Endothelial cell of umbilical vein (primary cell): ENCODE measurements around the gene ZNF664. TPM values are rescaled to one million over a fixed set of nuclear protein-coding genes. Genes with fewer than 3 reads are reported as not detected.

Experiments used
- BruUV-seq: library from RNA; stranded (reverse); fragments of 400-500 nt; replicated peaks from 2 replicates; lab custom pipeline; 2021; lab: Mats Ljungman, UMichigan
- CTCF ChIA-PET: fragments of 300-600, 350-600 bp; sonication (Branson Sonifier 250); formaldehyde crosslinking; loops from one replicate; lab custom pipeline; 2021; ENCODE audit warnings: antibody characterized with exemption, inconsistent platforms; lab: Charles Lee
- POLR2A ChIA-PET: fragments of 300-600, 350-600 bp; sonication (Branson Sonifier 250); formaldehyde crosslinking; loops from one replicate; lab custom pipeline; 2021; ENCODE audit warnings: antibody characterized with exemption, inconsistent platforms; lab: Charles Lee
- DNase-seq: peaks from one replicate; pipeline ENCODE4 v3.0.0-alpha.2; 2011; ENCODE audit warnings: low read depth, low spot score
- FAIRE-seq: peaks from 2 replicates; lab custom pipeline; 2011; peaks lifted over from hg19 to GRCh38; lab: Jason Lieb, UNC
- H2AFZ ChIP-seq: 2 replicates; pipeline ENCODE4 v1.6.0; 2012; ENCODE audit warnings: low read depth, low read length, control low read depth, inconsistent platforms
- H3K27ac ChIP-seq: 2 replicates; pipeline ENCODE4 v1.5.1; 2011; ENCODE audit warnings: low read depth, mild to moderate bottlenecking, control low read depth, low read length, moderate library complexity; ENCODE audit not compliant: insufficient read depth
- H3K27me3 ChIP-seq, 2 experiments: 2 replicates each; pipeline versions ENCODE4 v1.6.0 to v1.6.1; 2011; ENCODE audit warnings: low read length in 2 of 2, mixed read lengths in 1 of 2; ENCODE audit not compliant: control insufficient read depth in 2 of 2, insufficient read depth in 2 of 2
- H3K36me3 ChIP-seq, 2 experiments: 2 replicates in 1 of 2; 3 replicates in 1 of 2; pipeline ENCODE4 v1.5.1; 2011; ENCODE audit warnings: low read length in 2 of 2, mild to moderate bottlenecking in 1 of 2, moderate library complexity in 1 of 2; ENCODE audit not compliant: control insufficient read depth in 2 of 2, insufficient read depth in 2 of 2; ENCODE audit errors: extremely low read depth in 1 of 2
- H3K4me1 ChIP-seq: 3 replicates; pipeline ENCODE4 v1.5.1; 2011; ENCODE audit warnings: mild to moderate bottlenecking, low read length; ENCODE audit not compliant: control insufficient read depth, insufficient read depth; ENCODE audit errors: extremely low read depth
- H3K4me2 ChIP-seq: 2 replicates; pipeline ENCODE4 v1.6.1; 2011; ENCODE audit warnings: low read length, control low read depth, mixed read lengths; ENCODE audit not compliant: insufficient read depth
- H3K4me3 ChIP-seq, 3 experiments: fragments of 200-600 bp in 1 of 3; sonication (generic), shearing (Covaris generic) in 1 of 3; replicated peaks in 1 of 3; 2 replicates each; pipeline ENCODE4 v1.5.1; 2011 to 2016; ENCODE audit warnings: control low read depth in 3 of 3, low read length in 3 of 3, mild to moderate bottlenecking in 2 of 3, inconsistent platforms in 1 of 3, low read depth in 1 of 3, moderate library complexity in 1 of 3; ENCODE audit not compliant: insufficient read depth in 1 of 3
- H3K79me2 ChIP-seq: 2 replicates; pipeline ENCODE4 v1.6.0; 2012; ENCODE audit warnings: low read length, inconsistent platforms; ENCODE audit not compliant: control insufficient read depth, insufficient read depth
- H3K9ac ChIP-seq: replicated peaks from 2 replicates; pipeline ENCODE3; 2011; ENCODE audit warnings: low read length, control low read depth; ENCODE audit not compliant: insufficient read depth; ENCODE audit errors: extremely low read depth
- H3K9me1 ChIP-seq: replicated peaks from 3 replicates; pipeline ENCODE4 v1.6.0; 2011; ENCODE audit warnings: mild to moderate bottlenecking, low read length; ENCODE audit not compliant: control insufficient read depth, insufficient read depth; ENCODE audit errors: extremely low read depth
- H3K9me3 ChIP-seq: replicated peaks from 2 replicates; pipeline ENCODE4 v1.5.1; 2012; ENCODE audit warnings: low read length, inconsistent platforms; ENCODE audit not compliant: control insufficient read depth, insufficient read depth
- H4K20me1 ChIP-seq: replicated peaks from 2 replicates; pipeline ENCODE3; 2011; ENCODE audit warnings: mild to moderate bottlenecking, low read length; ENCODE audit not compliant: control insufficient read depth, insufficient read depth; ENCODE audit errors: extremely low read depth
- CTCF ChIP-seq, 2 donors: IDR thresholded peaks; 1 replicate in 1 of 2; 2 replicates in 1 of 2; pipeline ENCODE4 v1.5.1; 2011; ENCODE audit warnings: low read length in 2 of 2, mild to moderate bottlenecking in 2 of 2, moderate library complexity in 2 of 2, control low read depth in 1 of 2, inconsistent platforms in 1 of 2, low read depth in 1 of 2; ENCODE audit not compliant: insufficient read depth in 1 of 2; ENCODE audit errors: extremely low read depth in 1 of 2
- EZH2 ChIP-seq: IDR thresholded peaks from 2 replicates; pipeline ENCODE4 v1.6.1; 2012; ENCODE audit warnings: borderline replicate concordance, low read depth, mild to moderate bottlenecking, moderate library complexity, low read length, inconsistent platforms; ENCODE audit not compliant: severe bottlenecking
- FOS ChIP-seq: IDR thresholded peaks from 2 replicates; pipeline ENCODE4 v1.6.1; 2011; ENCODE audit warnings: mild to moderate bottlenecking, low read length, moderate library complexity, borderline replicate concordance; ENCODE audit not compliant: insufficient read depth
- GATA2 ChIP-seq: IDR thresholded peaks from 2 replicates; pipeline ENCODE4 v1.7.0; 2011; ENCODE audit warnings: low read depth, mild to moderate bottlenecking, moderate library complexity, mixed read lengths, low read length; ENCODE audit not compliant: insufficient read length, insufficient read depth
- JUN ChIP-seq: IDR thresholded peaks from 2 replicates; pipeline ENCODE4 v1.6.1; 2011; ENCODE audit warnings: borderline replicate concordance, low read depth; ENCODE audit not compliant: insufficient read length, insufficient read depth
- MAX ChIP-seq: IDR thresholded peaks from 2 replicates; pipeline ENCODE4 v1.6.1; 2011; ENCODE audit not compliant: insufficient read depth, insufficient read length
- MYC ChIP-seq: IDR thresholded peaks from one replicate; pipeline ENCODE4 v1.6.1; 2011; ENCODE audit warnings: mild to moderate bottlenecking, low read depth, low read length
- POLR2A ChIP-seq: IDR thresholded peaks from 2 replicates; pipeline ENCODE4 v1.6.1; 2012; ENCODE audit warnings: low read depth, mild to moderate bottlenecking, control low read depth, low read length
- POLR2AphosphoS5 ChIP-seq: IDR thresholded peaks from 2 replicates; pipeline ENCODE4 v1.6.1; 2012; ENCODE audit warnings: low read depth, mild to moderate bottlenecking, control low read depth, low read length, moderate library complexity; ENCODE audit not compliant: insufficient read depth
- dilution Hi-C: fragments of 300-500 bp; cut with MboI; formaldehyde crosslinking; loops from one replicate; pipeline ENCODE4 v1.15.0; 2019; ENCODE audit warnings: low sequenced_read_pairs; ENCODE audit not compliant: extremely low pct_ligation_motif_present
- intact Hi-C: fragments of 100-400 bp; cut with micrococcal nuclease; formaldehyde crosslinking; loops from one replicate; pipeline ENCODE4 v1.10.0; 2022
- polyA plus RNA-seq, 4 experiments: library from polyadenylated mRNA; depleted of rRNA in 3 of 4; stranded (reverse) in 3 of 4; unstranded in 1 of 4; fragments of >200 nt; gene quantifications; 2 replicates each; pipeline versions ENCODE4 v1.2.1 to v1.2.3, GENCODE V29; 2011 to 2012; ENCODE audit warnings: missing spikeins in 1 of 4
- total RNA-seq: library from RNA; stranded (reverse); gene quantifications from 2 replicates; pipeline ENCODE4 v1.2.3, GENCODE V29; 2021

ZNF664 gene
- total and polyA plus RNA-seq, 2 donors (not counting 3 experiments of a cell fraction or from before 2014, with no cell fraction given): 29.8 to 71.3 TPM

- Histone ChIP-seq H3K36me3 (no peaks in the 10 kb centered on the region), H3K4me1 (peaks cover 6% of the 10 kb centered on the region), H3K79me2 (no peaks in the 10 kb centered on the region), H3K27me3 (no peaks in the 10 kb centered on the region), H3K27ac (no peak overlapping the region), H3K9me1 (no peaks in the 10 kb centered on the region), H3K4me2 (no peak overlapping the region), H2AFZ (no peak overlapping the region), H3K9me3 (no peaks in the 10 kb centered on the region), H4K20me1 (no peaks in the 10 kb centered on the region), H3K4me3 (no peak overlapping the region), H3K9ac (no peak overlapping the region)
- no peak for TF ChIP-seq GATA2
- no peak for TF ChIP-seq EZH2
- TF ChIP-seq POLR2A: no peak
- TF ChIP-seq MAX: no peak
- TF ChIP-seq JUN: no peak
- TF ChIP-seq FOS: no peak
- TF ChIP-seq MYC: no peak
- TF ChIP-seq CTCF (IDR thresholded peaks at IDR 0.05; ENCODE audit: extremely low read depth in 1 of 2, insufficient read depth in 1 of 2, low read depth in 1 of 2, low read length in 2 of 2): no peak
- no peak for TF ChIP-seq POLR2AphosphoS5
- CTCF ChIA-PET: interaction anchor here (2.0 to 7.5 kb wide), 2 partner anchors 10 to 12 kb away, joined by 9 to 85 read pairs; no protein-coding TSS in a partner anchor
- FAIRE-seq: no peak
- intact Hi-C loops: no loop called here
- POLR2A ChIA-PET: no interaction called here
- no peak for DNase-seq
- no TSS peak for BruUV-seq
- dilution Hi-C loops: no loop called here
Measured at GRCh38 chr12:124041907-124042306, 68.9 kb downstream of the ZNF664 start.
